H1 (cell line): Measurements from ENCODE around the gene CAMTA2. TPM values are rescaled to one million over a fixed set of nuclear protein-coding genes. Genes with fewer than 3 reads are reported as not detected.

ENCODE experiments used
- CTCF ChIA-PET: fragments of 300-600 bp; sonication (Branson Sonifier 250); formaldehyde crosslinking; loops from one replicate; lab custom pipeline; 2021; ENCODE audit not compliant: partially characterized antibody; lab: Charles Lee
- POLR2A ChIA-PET: fragments of 300-600 bp; sonication (Branson Sonifier 250); formaldehyde crosslinking; loops from one replicate; lab custom pipeline; 2021; ENCODE audit warnings: inconsistent platforms; ENCODE audit not compliant: partially characterized antibody; lab: Charles Lee
- DNase-seq, 2 experiments: peaks; one replicate each; pipeline versions ENCODE4 v3.0.0 to v3.0.0-alpha.2; 2010 to 2022; ENCODE audit warnings: low spot score in 2 of 2, low read depth in 1 of 2, mixed read lengths in 1 of 2
- FAIRE-seq: peaks from 2 replicates; lab custom pipeline; 2011; peaks lifted over from hg19 to GRCh38; lab: Jason Lieb, UNC
- H2AFZ ChIP-seq: 2 replicates; pipeline ENCODE4 v1.8.1; 2012; ENCODE audit warnings: low read length, inconsistent platforms
- H2AK5ac ChIP-seq: 2 replicates; pipeline ENCODE4 v1.6.1; 2013; ENCODE audit warnings: low read depth, low read length
- H2BK120ac ChIP-seq: replicated peaks from 2 replicates; pipeline ENCODE3; 2013; ENCODE audit warnings: low read depth, low read length, inconsistent platforms
- H2BK12ac ChIP-seq: 2 replicates; pipeline ENCODE4 v1.6.1; 2013; ENCODE audit warnings: low read depth, low read length
- H2BK15ac ChIP-seq: 2 replicates; pipeline ENCODE4 v1.6.1; 2013; ENCODE audit warnings: low read length
- H2BK20ac ChIP-seq: 2 replicates; pipeline ENCODE4 v1.6.1; 2013; ENCODE audit warnings: low read length
- H2BK5ac ChIP-seq: 2 replicates; pipeline ENCODE4 v1.6.1; 2013; ENCODE audit warnings: low read depth, low read length
- H3K14ac ChIP-seq: 2 replicates; pipeline ENCODE4 v1.6.1; 2013; ENCODE audit warnings: inconsistent platforms; ENCODE audit not compliant: insufficient read length
- H3K18ac ChIP-seq: 2 replicates; pipeline ENCODE4 v1.6.1; 2013; ENCODE audit warnings: low read length; ENCODE audit errors: extremely low read depth
- H3K23ac ChIP-seq: 2 replicates; pipeline ENCODE4 v1.6.1; 2013; ENCODE audit warnings: inconsistent platforms; ENCODE audit not compliant: insufficient read length
- H3K23me2 ChIP-seq: 2 replicates; pipeline ENCODE4 v1.6.1; 2013; ENCODE audit warnings: low read depth, low read length
- H3K27ac ChIP-seq: 2 replicates; pipeline ENCODE4 v1.6.1; 2011; ENCODE audit warnings: low read depth, low read length, inconsistent platforms
- H3K27me3 ChIP-seq, 4 experiments: replicated peaks in 1 of 4; 1 replicate in 1 of 4; 2 replicates in 3 of 4; pipeline versions ENCODE4 v1.6.1 to v1.8.1; 2011 to 2013; ENCODE audit warnings: low read length in 3 of 4, mild to moderate bottlenecking in 3 of 4, inconsistent platforms in 2 of 4, mixed read lengths in 2 of 4, moderate library complexity in 1 of 4; ENCODE audit not compliant: control insufficient read depth in 3 of 4, insufficient read depth in 3 of 4; ENCODE audit errors: extremely low read depth in 1 of 4
- H3K36me3 ChIP-seq, 4 experiments: 2 replicates each; pipeline versions ENCODE4 v1.6.1 to v1.8.1; 2011 to 2013; ENCODE audit warnings: mild to moderate bottlenecking in 4 of 4, low read length in 3 of 4, moderate library complexity in 2 of 4, control low read depth in 1 of 4, inconsistent platforms in 1 of 4; ENCODE audit not compliant: insufficient read depth in 4 of 4, control insufficient read depth in 2 of 4
- H3K4ac ChIP-seq: replicated peaks from 2 replicates; pipeline ENCODE3; 2013; ENCODE audit warnings: low read length, low read depth, mixed read lengths, inconsistent platforms; ENCODE audit not compliant: insufficient read length
- H3K4me1 ChIP-seq, 4 experiments: replicated peaks in 1 of 4; 1 replicate in 1 of 4; 2 replicates in 3 of 4; pipeline versions ENCODE4 v1.6.1 to v1.8.1; 2011 to 2013; ENCODE audit warnings: low read length in 3 of 4, inconsistent platforms in 2 of 4, mixed read lengths in 1 of 4; ENCODE audit not compliant: insufficient read depth in 4 of 4, control insufficient read depth in 3 of 4
- H3K4me2 ChIP-seq, 2 experiments: 2 replicates each; pipeline versions ENCODE4 v1.6.1 to v1.8.1; 2011 to 2013; ENCODE audit warnings: low read depth in 2 of 2, low read length in 2 of 2, control low read depth in 1 of 2, inconsistent platforms in 1 of 2, mild to moderate bottlenecking in 1 of 2; ENCODE audit not compliant: insufficient read depth in 1 of 2
- H3K4me3 ChIP-seq, 4 experiments: fragments of 200-600, 300-600 bp in 1 of 4; sonication (generic), shearing (Covaris generic), sonication (Bioruptor Twin) in 1 of 4; 2 replicates each; pipeline versions ENCODE4 v1.5.1 to v1.8.1; 2011 to 2016; ENCODE audit warnings: low read length in 4 of 4, low read depth in 3 of 4, control low read depth in 2 of 4, inconsistent platforms in 2 of 4, mild to moderate bottlenecking in 2 of 4, mixed read lengths in 1 of 4, moderate library complexity in 1 of 4; ENCODE audit not compliant: insufficient read depth in 2 of 4; ENCODE audit errors: extremely low read depth in 1 of 4
- H3K56ac ChIP-seq: replicated peaks from 2 replicates; pipeline ENCODE3; 2013; ENCODE audit warnings: low read depth, mild to moderate bottlenecking, mixed read lengths, low read length, inconsistent platforms; ENCODE audit not compliant: insufficient read length
- H3K79me1 ChIP-seq: 2 replicates; pipeline ENCODE4 v1.6.1; 2013; ENCODE audit warnings: low read depth, low read length, control low read depth
- H3K79me2 ChIP-seq, 2 experiments: 2 replicates each; pipeline versions ENCODE4 v1.6.1 to v1.8.1; 2012 to 2013; ENCODE audit warnings: low read length in 2 of 2, mild to moderate bottlenecking in 2 of 2, inconsistent platforms in 1 of 2; ENCODE audit not compliant: insufficient read depth in 2 of 2, control insufficient read depth in 1 of 2
- H3K9ac ChIP-seq, 4 experiments: replicated peaks in 1 of 4; 1 replicate in 1 of 4; 2 replicates in 3 of 4; pipeline versions ENCODE4 v1.6.1 to v1.8.1; 2011 to 2013; ENCODE audit warnings: low read depth in 3 of 4, low read length in 3 of 4, control low read depth in 2 of 4, mild to moderate bottlenecking in 2 of 4, moderate library complexity in 2 of 4, inconsistent platforms in 1 of 4; ENCODE audit errors: extremely low read depth in 1 of 4
- H3K9me3 ChIP-seq, 2 experiments: 2 replicates each; pipeline versions ENCODE4 v1.6.1 to v1.8.1; 2012 to 2013; ENCODE audit warnings: mild to moderate bottlenecking in 2 of 2, moderate library complexity in 2 of 2, control low read depth in 1 of 2, inconsistent platforms in 1 of 2, low read depth in 1 of 2, low read length in 1 of 2, mixed read lengths in 1 of 2; ENCODE audit not compliant: insufficient read depth in 2 of 2
- H4K20me1 ChIP-seq, 2 experiments: replicated peaks in 1 of 2; 2 replicates each; pipeline versions ENCODE3 to v1.8.1; 2011 to 2013; ENCODE audit warnings: inconsistent platforms in 2 of 2, low read length in 2 of 2, mild to moderate bottlenecking in 1 of 2; ENCODE audit not compliant: insufficient read depth in 2 of 2, control insufficient read depth in 1 of 2
- H4K5ac ChIP-seq: 2 replicates; pipeline ENCODE4 v1.6.1; 2013; ENCODE audit warnings: low read length, low read depth, mixed read lengths, inconsistent platforms; ENCODE audit not compliant: insufficient read length
- H4K8ac ChIP-seq: 2 replicates; pipeline ENCODE4 v1.8.0; 2013; ENCODE audit warnings: mild to moderate bottlenecking, moderate library complexity, low read length, inconsistent platforms; ENCODE audit not compliant: insufficient read depth; ENCODE audit errors: extremely low read depth
- H4K91ac ChIP-seq: replicated peaks from 2 replicates; pipeline ENCODE3; 2013; ENCODE audit warnings: low read length, mixed read lengths, inconsistent platforms; ENCODE audit not compliant: insufficient read length
- BRCA1 ChIP-seq: IDR thresholded peaks from 2 replicates; pipeline ENCODE4 v1.6.1; 2012; ENCODE audit warnings: low read depth, low read length, improper control_type of control experiment
- CTCF ChIP-seq, 3 experiments: IDR thresholded peaks; 1 replicate in 2 of 3; 2 replicates in 1 of 3; pipeline versions ENCODE4 v1.5.1 to v1.6.1; 2011; ENCODE audit warnings: low read length in 3 of 3, mild to moderate bottlenecking in 3 of 3, inconsistent platforms in 2 of 3, low read depth in 1 of 3, moderate library complexity in 1 of 3; ENCODE audit not compliant: insufficient read depth in 1 of 3; ENCODE audit errors: control extremely low read depth in 1 of 3
- HDAC6 ChIP-seq: IDR thresholded peaks from one replicate; pipeline ENCODE4 v1.7.1; 2012; ENCODE audit warnings: low read depth, mild to moderate bottlenecking, inconsistent platforms, low read length, moderate library complexity
- NRF1 ChIP-seq: IDR thresholded peaks from 2 replicates; pipeline ENCODE4 v1.6.1; 2011; ENCODE audit warnings: mild to moderate bottlenecking, low read depth, low read length, improper control_type of control experiment
- POLR2AphosphoS5 ChIP-seq: IDR thresholded peaks from 2 replicates; pipeline ENCODE4 v1.6.1; 2011; ENCODE audit warnings: low read depth, low read length
- RXRA ChIP-seq: IDR thresholded peaks from 2 replicates; pipeline ENCODE4 v1.6.1; 2011; ENCODE audit warnings: low read depth, mild to moderate bottlenecking, low read length, moderate library complexity; ENCODE audit not compliant: insufficient read depth
- WGBS, 2 experiments: shearing (Covaris generic) in 1 of 2; methylation state at CpG; one replicate each; pipeline versions ENCODE4 v1.1.6 to v1.1.7; 2013 to 2015; ENCODE audit warnings: low lambda C conversion rate in 2 of 2, mixed read lengths in 2 of 2, inconsistent platforms in 1 of 2, low coverage in 1 of 2, missing lambda C conversion rate in 1 of 2; ENCODE audit not compliant: insufficient replicate concordance in 2 of 2, insufficient coverage in 1 of 2, insufficient read length in 1 of 2; ENCODE audit errors: extremely low coverage in 1 of 2, missing lambda C conversion rate in 1 of 2; 5-methylcytosine and 5-hydroxymethylcytosine counted together
- polyA plus RNA-seq, 7 experiments: library from polyadenylated mRNA; depleted of rRNA in 3 of 7; stranded (reverse) in 5 of 7; unstranded in 2 of 7; fragments of >200 nt in 5 of 7; fragments of 200-250 nt in 2 of 7; gene quantifications; 1 replicate in 5 of 7; 2 replicates in 1 of 7; 4 replicates in 1 of 7; pipeline versions ENCODE4 v1.2.1 to v1.2.3, GENCODE V29; 2011 to 2013; ENCODE audit warnings: missing spikeins in 2 of 7, mixed read lengths in 2 of 7
- total RNA-seq: library from RNA; stranded (reverse); fragmentation: NEBNext Ultra II Directional; extraction: Animal tissue kit (Norgen Biotek cat#: 25700); gene quantifications from 2 replicates; pipeline ENCODE4 v1.2.1, GENCODE V29; 2021

The CAMTA2 gene
- total and polyA plus RNA-seq, 2 of the 8 experiments (the other 6 are each of a cell fraction or from before 2014, with no cell fraction given) = 5.5 to 12.0 TPM

- H3K79me2 ChIP-seq = peaks cover 0 to 15% of the 10 kb centered on the region in 2 experiments; a peak in 2 of 4 replicates
- H3K4me3 ChIP-seq = no peak overlapping the region
- H3K4me2 ChIP-seq = no peak overlapping the region; a peak in 1 of 4 replicates
- no peak overlapping the region for H3K4ac ChIP-seq
- peaks cover 19% of the 10 kb centered on the region; the same call in 1 of the 2 replicates for H3K23me2 ChIP-seq
- no peak overlapping the region for H3K18ac ChIP-seq
- no peak overlapping the region for H3K23ac ChIP-seq
- H3K9me3 ChIP-seq = no peaks in the 10 kb centered on the region
- FAIRE-seq = no peak
- no peak overlapping the region for H3K27ac ChIP-seq
- H4K8ac ChIP-seq = no peak overlapping the region
- peaks cover 0 to 11% (median 0%) of the 10 kb centered on the region in 4 experiments; a peak in 1 of 8 replicates for H3K36me3 ChIP-seq
- H2BK5ac ChIP-seq = no peak overlapping the region
- POLR2A ChIA-PET = interaction anchor here (1.0 to 32.4 kb wide), 5 partner anchors 8 to 108 kb away, joined by 3 to 987 read pairs (median 62); partner anchors contain the start of genes CAMTA2, ENO3, PFN1 and RNF167
- H3K79me1 ChIP-seq = peaks cover 3% of the 10 kb centered on the region; the same call in 1 of the 2 replicates
- 97% methylated on average over 8 of the region's 8 CpGs; no CpG with 5 or more reads in 1 of the 2 experiments for WGBS, 2 experiments
- no peak overlapping the region for H2BK20ac ChIP-seq
- peaks cover 0 to 27% (median 15%) of the 10 kb centered on the region in 4 experiments; a peak in 5 of 7 replicates for H3K27me3 ChIP-seq
- H3K9ac ChIP-seq = no peak overlapping the region
- H3K56ac ChIP-seq = no peak overlapping the region
- no peak for DNase-seq
- no peak for TF ChIP-seq RXRA
- TF ChIP-seq POLR2AphosphoS5 = no peak
- no peak for TF ChIP-seq BRCA1
- TF ChIP-seq HDAC6 = no peak
- TF ChIP-seq NRF1 = no peak
- no peak for TF ChIP-seq CTCF (IDR thresholded peaks at IDR 0.05; ENCODE audit: control extremely low read depth in 1 of 3, insufficient read depth in 1 of 3, low read depth in 1 of 3, low read length in 3 of 3)
- H2BK120ac ChIP-seq = no peak overlapping the region
- H4K5ac ChIP-seq = no peak overlapping the region
- CTCF ChIA-PET = interaction anchor here (1.2 to 6.2 kb wide), 6 partner anchors 10 to 61 kb away, joined by 3 to 31 read pairs (median 13); partner anchors contain the start of gene CAMTA2
- H2BK12ac ChIP-seq = no peak overlapping the region
- H4K20me1 ChIP-seq = peaks cover 2 to 11% of the 10 kb centered on the region in 2 experiments
- no peak overlapping the region for H2AFZ ChIP-seq
- 0 out of 2 replicates have a peak overlapping the region, but pooled peaks have one; percentile 30 for H2AK5ac ChIP-seq
- H3K4me1 ChIP-seq = peaks cover 2 to 16% (median 9%) of the 10 kb centered on the region in 4 experiments
- H4K91ac ChIP-seq = no peak overlapping the region
- no peak overlapping the region for H2BK15ac ChIP-seq
- no peak overlapping the region for H3K14ac ChIP-seq
These were observed 17.2 kb downstream of the CAMTA2 start for GRCh38 chr17:4970273-4970672.
